Endometrial microvascular endothelial cells (primary cell): ENCODE results near the gene RANBP10. TPM values are rescaled to one million over a fixed set of nuclear protein-coding genes. Genes with fewer than 3 reads are reported as not detected.

ENCODE experiments used
- in situ Hi-C: cut with HindIII; loops from 2 replicates; pipeline ENCODE4 v1.10.0; 2017; ENCODE audit warnings: low sequenced_read_pairs, low pct_unique_long_range_greater_than_20kb; ENCODE audit errors: inconsistent ontology term
- total RNA-seq: library from RNA; depleted of rRNA; stranded (reverse); fragments of >200 nt; gene quantifications from one replicate; pipeline ENCODE4 v1.2.3, GENCODE V29; 2015; ENCODE audit errors: inconsistent ontology term

RANBP10 gene
- total RNA-seq, 1 donor from 2014 or later = 6.1 TPM

DNA sequence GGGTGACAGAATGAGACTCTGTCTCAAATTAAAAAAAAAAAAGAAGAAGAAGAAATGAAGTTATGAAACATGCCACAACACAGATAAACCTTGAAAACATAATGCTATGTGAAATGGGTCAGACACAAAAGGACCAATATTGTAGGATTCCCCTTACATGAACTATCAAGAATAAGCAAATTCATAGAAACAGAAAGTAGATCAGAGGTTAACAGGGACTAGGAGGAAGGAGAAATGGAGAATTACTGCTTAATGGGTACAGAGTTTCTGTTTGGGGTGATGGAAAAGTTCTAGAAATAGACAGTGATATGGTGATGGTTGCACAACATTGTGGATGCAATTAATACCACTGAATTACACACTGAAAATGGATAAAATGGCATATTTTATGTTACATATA is 16.3 kb downstream of the RANBP10 start:
- in situ Hi-C loops = no loop called here

DNA sequence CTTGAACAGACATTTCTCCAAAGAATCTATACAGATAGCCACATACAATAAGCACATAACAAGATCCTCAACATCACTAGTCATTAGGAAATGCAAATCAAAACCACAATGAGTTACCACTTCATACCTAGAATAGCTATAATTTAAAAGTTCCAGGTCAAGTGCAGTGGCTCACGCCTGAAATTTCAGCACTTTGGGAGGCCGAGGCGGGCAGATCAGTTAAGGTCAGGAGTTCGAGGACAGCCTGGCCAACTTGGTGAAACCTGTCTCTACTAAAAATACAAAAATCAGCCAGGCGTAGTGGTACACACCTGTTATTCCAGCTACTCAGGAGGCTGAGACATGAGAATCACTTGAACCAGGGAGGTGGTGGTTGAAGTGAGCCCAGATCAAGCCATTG is 19.9 kb downstream of the RANBP10 start:
- in situ Hi-C loops = no loop called here

DNA sequence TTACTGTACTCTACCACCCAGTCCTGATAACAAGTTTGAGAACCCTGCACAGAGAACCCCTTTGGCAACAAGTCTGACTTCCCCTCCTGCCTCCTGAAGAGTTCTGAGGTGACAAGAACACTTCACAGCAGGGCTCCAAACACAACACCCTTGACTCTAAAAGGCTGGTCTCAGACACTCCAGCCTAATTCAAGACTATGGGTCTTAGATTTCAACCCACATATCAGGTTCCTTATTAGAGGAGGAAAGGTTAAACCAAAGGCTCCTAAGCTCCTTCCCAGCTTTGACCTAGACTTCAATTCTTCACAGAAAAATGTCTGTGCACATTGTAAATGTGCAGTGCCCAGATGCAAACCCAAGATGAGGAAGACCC is 23.0 kb downstream of the RANBP10 start:
- in situ Hi-C loops = no loop called here

DNA sequence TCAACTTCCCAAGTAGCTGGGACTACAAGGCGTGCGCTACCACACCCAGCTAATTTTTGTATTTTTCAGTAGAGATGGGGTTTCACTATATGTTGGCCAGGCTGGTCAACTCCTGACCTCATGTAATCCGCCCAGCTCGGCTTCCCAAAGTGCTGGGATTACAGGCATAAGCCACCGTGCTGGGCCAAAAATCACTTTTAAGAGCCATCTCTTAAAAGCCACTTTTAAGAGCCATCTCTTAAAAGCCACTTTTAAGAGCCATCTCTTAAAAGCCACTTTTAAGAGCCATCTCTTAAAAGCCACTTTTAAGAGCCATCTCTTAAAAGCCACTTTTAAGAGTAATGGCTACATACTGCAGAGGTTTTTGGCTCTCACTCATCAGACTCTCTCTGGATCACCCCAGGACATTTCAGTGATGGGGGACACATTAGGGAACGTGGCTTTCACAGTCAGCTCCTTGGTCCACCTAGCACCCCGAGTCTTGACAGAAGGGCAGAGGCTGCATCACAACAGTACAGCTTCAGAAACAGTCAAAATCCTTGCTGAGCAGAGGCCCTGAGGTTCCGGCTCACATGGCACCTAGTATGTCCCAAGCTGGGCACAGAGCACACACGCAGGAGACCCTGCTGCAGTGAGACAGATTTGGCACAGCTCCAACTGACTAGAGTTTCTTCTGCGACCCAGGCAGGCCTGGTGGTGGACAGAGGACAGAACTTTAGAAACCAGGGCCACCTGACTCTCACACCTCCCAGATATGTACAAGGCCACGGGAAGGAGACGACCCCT is 23.6 kb downstream of the RANBP10 start:
- in situ Hi-C loops = no loop called here

DNA sequence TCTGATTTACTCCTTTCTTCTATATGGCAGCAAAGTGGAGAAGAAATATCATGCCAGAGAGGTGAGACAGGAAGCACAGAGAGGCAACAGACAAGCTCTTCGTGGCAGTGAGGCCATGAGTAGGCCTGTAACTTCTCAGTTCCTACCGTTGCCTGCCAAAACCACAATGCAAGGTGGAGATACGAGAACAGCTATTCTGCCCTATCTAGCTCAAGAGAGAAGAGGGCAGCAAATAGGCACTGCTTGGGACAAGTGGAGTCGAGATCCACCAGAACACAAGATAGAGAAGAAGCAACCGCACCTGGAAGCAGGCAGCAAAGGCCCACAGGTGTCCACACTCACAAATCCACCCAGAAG is 24.8 kb downstream of the RANBP10 start:
- in situ Hi-C loops = no loop called here

DNA sequence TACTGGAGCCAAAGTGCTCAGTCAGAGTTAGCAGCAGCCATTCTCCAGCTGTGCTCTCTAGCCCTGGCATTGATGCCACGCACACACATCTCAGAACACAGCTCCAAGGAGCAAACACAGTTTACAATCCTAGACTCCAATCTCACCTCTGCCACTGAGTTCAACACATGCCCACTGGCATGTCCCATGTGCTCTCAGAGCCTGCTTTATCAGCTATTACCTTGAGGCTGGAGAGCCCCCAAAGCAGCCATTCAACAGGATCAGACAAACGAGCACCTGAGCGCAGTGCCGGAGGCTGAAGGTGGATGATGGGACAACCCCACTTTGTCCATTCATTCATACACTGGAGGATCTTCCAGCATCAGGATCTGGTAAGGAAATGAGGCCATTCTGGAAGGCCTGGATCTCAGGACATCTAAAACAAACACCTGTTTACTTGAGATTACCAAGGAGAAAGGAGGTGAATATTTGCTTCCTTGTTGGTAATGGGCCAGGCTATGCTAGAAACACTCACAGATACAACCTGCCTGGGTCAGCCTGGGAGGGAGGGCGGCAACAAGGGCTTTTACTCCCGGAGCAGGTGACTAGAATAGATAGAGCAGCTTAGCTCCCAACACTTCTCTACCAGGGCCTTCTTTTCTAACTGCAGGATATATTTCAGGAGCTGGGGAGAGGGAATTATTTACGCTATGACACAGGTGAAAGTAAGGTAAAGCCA is 25.4 kb downstream of the RANBP10 start:
- in situ Hi-C loops = no loop called here

DNA sequence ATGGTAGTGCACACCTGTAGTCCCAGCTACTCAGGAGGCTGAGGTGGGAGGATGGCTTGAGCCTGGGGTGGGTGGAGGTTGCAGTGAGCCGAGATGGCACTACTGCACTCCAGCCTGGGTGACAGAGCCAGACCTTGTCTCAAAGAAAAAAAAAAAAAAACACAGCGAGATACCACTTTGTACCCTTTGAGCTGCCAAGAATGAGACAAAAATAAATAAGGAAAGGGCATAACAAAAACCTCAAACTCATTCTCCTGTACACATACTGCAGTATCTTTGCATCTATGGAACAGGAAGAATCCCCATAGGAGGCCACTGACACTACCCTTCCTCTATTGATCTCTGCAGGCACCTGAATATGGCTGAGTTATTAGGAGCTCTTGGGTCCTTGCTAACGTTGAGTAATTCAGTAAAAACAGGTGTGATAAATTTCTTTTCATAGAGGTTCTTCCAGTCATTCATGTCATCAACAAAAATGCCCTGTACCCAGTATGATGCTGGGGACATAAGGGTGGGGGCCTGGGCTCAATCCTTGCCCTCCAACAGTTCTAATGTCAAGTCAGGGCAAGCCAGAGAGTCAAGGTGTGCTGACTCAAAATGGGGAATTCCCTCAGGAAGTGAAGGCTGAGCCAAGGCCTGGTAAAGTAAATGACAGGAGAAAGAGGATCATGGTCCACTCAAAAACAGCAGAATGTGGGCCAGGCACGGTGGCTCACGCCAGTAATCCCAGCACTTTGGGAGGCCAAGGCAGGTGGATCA is 26.9 kb downstream of the RANBP10 start:
- in situ Hi-C loops = no loop called here

DNA sequence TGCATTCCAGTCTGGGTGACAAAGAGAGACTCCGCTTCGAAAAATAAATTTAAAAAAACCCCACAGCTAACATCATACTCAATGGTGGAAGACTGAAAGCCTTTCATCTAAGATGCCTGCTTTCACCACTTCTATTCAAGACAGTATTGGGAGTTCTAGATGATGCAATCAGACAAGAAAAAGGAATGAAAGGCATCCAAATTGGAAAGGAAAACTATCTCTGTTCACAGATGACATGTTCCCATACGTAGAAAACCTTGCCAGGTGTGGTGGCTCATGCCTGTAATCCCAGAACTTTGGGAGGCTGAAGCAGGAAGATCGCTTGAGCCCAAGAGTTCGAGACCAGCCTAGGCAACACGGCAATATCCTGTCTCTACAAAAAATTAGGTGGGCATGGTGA is 31.1 kb downstream of the RANBP10 start:
- in situ Hi-C loops = no loop called here

DNA sequence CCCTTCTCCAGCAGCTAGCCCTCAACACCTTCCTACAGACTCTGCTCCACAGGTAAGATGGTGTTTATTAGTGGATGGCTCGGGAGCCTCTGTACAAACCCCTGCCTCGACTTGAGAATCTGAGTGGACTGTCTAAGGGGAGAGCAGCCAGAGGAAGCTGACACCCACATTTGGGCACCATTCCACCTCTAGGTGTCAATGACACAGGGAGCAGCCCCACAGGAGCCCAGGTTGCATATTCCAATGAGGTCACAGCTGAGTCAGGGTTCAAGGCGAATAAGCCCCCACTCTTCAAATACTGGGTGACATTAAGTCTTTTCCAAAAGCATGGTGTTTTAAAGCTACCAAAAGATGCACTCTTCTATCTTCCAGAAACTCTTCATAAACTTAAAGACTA is 31.9 kb downstream of the RANBP10 start:
- in situ Hi-C loops = no loop called here

DNA sequence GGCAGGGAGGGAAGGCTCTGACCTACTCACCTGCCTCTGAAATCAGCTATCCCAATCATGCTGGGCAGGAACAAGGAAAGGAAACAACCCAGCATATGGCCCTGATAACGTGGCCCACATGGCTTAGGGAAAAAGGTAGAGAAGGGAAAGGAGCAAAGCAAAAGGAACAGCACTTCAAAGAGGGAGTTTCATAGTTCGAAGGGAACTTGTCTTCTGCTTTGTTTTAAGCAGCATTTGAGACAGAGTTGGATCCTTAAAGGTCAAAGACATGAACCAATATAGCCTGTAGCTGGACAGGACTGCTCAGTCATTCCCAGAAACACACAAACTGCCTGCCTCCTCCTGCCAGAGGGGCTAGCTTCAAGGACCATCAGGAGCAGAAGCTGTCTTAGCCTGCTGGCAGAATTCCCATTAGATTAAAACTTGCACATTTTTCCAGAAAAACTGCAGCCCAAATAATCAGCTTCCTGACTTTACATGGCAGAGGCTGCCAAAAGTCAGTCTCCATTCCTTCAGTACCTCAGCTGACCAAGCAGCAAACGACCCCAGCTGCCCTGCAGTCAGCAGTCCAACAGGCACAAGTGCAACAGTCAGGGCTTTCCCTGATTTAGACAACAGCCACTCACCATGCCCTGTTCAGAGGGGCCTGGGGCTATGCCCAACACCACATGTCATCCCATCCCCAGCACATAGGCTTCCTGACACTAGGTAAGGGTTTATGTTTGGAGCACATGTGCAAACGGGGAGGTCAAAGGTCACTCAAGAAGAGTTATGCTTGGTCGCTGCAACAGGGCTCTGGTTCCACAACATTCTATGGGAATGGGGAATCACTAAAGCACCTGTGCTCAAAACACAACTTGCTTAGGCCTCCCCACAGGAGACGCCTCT is 32.5 kb downstream of the RANBP10 start:
- in situ Hi-C loops = no loop called here

DNA sequence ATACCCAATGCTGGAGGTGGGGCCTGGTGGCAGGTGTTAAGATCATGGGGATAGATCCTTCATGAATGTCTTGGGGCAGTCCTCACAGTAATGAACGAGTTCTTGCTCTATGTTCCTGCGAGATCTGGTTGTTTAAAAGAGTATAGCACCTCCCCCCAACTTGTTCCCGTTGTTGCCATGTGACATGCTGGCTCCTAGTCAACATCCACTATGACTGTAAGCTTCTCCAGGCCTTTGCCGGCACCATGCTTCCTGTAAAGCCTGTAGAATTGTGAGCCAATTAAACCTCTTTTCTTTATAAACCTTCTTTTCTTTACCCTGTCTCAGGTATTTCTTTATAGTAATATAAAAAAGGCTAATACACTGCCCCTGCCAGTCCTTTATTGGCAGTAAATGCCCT is 33.3 kb downstream of the RANBP10 start:
- in situ Hi-C loops = no loop called here

DNA sequence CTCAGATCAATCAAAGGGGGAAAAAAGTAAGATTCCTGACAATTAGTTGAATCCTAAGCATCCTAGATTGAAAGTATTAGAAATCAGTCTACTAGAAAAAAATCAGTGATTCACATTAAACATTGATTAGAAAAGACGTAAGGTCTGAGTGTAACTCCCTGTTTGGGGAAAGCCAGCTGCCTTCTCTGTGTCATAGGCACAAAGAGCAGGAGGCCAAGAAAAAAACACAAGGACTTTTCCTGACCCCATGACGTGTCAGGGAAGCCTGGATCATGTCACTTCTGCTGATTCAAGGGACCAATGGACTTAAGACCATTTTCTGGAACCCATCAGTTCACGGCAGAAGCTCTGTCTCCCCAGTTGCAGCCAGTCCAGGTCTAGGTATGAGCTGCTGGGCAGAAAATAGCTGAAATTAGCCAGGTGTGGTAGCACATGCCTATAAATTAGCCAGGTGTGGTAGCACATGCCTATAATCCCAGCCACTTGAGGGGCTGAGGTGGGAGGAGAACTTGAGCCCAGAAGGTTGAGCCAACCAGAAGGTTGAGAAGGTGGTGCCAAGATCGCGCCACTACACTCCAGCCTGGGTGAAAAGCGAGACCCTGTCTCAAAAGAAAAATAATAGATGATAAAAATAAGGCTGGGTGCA is 35.9 kb downstream of the RANBP10 start:
- in situ Hi-C loops = no loop called here

DNA sequence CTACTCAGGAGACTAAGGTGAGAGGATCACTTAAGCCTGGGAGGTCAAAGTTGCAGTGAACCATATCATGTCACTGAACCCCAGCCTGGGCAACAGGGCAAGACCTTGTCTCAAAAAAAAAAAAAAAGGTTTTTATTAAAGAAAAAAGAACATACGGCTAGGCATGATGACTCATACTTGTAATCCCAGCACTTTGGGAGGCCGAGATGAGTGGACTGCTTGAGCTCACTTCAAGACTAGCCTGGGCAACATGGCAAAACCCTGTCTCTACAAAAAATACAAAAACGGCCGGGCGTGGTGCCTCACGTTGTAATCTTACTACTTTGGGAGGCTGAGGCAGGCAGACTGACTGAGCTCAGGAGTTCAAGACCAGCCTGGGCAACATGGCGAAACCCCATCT is 38.4 kb downstream of the RANBP10 start:
- in situ Hi-C loops = no loop called here

DNA sequence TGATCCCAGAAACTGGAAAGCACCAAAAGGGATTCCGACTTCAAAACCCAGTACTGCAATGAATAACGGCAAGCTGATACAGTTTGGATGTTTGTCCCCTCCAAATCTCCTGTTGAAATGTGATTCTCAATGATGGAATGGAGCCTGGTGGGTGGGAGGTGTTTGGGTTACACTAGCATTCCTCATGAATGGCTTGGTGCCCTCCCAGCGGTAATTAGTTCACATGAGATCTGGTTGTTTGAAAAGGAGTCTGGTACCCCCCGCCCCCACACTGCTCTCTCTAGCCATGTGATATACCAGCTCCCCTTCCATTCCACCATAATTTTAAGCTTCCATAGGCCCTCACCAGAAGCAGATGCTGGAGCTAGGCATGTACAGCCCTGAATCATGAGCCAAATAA is 40.1 kb downstream of the RANBP10 start:
- in situ Hi-C loops = no loop called here

DNA sequence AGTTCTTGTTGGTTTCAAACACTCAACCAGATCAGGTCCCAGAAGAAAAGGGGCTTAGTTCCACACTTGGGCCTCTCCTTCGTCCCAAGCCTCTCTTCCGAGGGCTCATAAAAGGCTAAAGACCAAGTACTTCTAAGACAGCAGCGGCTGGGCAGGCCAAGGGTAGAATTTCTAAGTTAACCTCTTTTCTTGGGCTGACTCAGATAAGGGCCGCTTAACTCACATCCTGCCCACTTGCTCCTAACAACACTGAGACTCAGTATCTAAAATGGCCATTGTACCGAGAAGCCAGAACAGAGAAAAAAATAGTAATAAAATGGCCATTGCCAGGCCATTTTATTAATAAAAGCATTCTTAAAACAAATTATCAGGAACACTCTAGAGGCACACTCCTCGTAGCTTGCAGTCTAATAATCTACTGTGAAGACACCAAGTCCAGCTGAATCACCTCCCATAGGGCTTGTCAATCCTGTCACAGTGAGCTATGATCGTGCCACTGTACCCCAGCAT is 42.1 kb downstream of the RANBP10 start:
- in situ Hi-C loops = no loop called here

DNA sequence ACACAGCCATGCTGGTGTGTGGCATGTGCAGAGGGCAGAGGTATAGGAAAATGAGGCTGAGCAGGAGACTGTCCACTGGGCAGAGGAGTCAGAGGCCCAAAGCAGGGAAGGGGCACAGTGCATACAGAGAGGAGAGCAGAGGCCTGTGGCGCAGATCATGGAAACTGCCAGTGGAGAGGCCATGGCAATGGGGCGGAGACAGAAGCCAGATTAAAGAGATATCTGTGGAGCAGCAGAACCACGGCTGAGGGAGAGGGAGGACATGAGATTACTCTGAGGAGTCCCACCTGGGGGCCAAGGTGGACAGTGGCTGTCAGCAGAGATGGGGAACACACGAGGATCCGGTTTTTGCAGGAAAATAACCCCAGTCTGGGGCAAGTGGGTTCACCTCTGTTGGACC is 43.3 kb downstream of the RANBP10 start:
- in situ Hi-C loops = no loop called here

DNA sequence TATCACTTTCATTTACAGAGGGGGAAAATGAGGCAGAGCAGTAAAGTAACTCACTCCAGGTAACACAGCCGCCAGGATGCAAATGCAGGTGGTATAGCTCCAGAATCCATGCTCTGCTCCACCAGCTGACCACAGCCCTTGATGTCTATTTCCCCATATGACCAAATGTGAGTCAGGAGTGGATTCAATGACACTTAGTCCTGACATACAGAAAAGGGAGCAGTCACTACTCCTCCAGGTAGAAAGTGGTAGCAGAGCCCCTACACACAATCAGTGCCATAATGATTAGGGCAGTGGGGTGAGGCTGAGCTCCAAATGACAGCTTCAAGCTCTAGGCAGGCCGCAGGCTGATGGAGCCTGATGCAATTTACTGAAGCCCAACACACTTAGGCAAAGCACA is 44.0 kb downstream of the RANBP10 start:
- in situ Hi-C loops = no loop called here

DNA sequence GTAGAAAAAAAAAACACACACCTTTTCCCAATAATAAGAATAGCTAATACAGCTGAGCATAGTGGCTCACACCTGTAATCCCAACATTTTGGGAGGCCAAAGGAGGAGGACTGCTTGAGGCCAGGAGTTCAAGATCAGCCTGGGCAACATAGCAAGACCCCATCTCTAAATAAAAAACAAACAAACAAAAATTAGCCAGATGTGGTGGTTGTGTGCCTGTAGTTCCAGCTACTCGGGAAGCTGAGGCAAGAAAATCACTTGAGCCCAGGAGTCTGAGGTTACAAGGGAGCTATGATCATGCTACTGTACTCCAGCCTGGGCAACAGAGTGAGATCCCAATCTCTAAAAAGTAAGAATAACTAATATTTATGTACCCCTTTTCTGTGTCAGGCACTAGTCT is 44.4 kb downstream of the RANBP10 start:
- in situ Hi-C loops = no loop called here

DNA sequence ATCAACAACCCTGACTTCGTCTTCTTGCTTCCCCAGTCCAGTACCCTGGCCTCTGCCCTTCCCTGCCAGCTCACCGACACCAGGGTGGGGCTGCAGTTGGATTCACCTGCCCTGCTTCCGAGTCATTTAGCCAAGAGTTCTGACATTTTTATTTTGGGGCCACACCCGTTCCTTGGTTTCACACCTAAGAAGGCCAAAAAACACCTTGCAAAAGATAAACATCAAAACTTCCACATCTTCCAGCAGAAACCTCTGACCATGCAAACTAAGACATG is 45.5 kb downstream of the RANBP10 start:
- in situ Hi-C loops = no loop called here
